SK-N-SH (cell line): Measurements from ENCODE around the gene HIPK3. TPM values are rescaled to one million over a fixed set of nuclear protein-coding genes. Genes with fewer than 3 reads are reported as not detected.

Source experiments
- CTCF ChIA-PET: fragments of 300-600, 350-600 bp; formaldehyde crosslinking; extraction: SDS; loops from one replicate; lab custom pipeline; 2021; lab: Yijun Ruan, JAX
- POLR2A ChIA-PET: fragments of 350-600 bp; sonication (Branson Sonifier 250); formaldehyde crosslinking; extraction: SDS; loops from one replicate; lab custom pipeline; 2020; ENCODE audit warnings: antibody characterized with exemption, inconsistent platforms; lab: Yijun Ruan, JAX
- DNase-seq: peaks from one replicate; pipeline ENCODE4 v3.0.0; 2012
- H2AFZ ChIP-seq: fragments of 200-600 bp; sonication (generic); 2 replicates; pipeline ENCODE4 v1.8.1; 2016; ENCODE audit warnings: antibody characterized with exemption, mild to moderate bottlenecking, low read depth
- H3F3A ChIP-seq: fragments of 200-600 bp; sonication (generic); replicated peaks from 2 replicates; pipeline ENCODE3; 2016; ENCODE audit warnings: antibody characterized with exemption, mild to moderate bottlenecking; ENCODE audit not compliant: insufficient read depth
- H3K27ac ChIP-seq, 2 experiments: fragments of 200-500 bp in 1 of 2; fragments of 200-600 bp in 1 of 2; sonication (Bioruptor generic) in 1 of 2; sonication (generic), shearing (Covaris generic) in 1 of 2; 2 replicates each; pipeline versions ENCODE4 v1.5.1 to v1.6.1; 2014 to 2016; ENCODE audit warnings: low read depth in 2 of 2, inconsistent platforms in 1 of 2, low read length in 1 of 2, mild to moderate bottlenecking in 1 of 2, mixed read lengths in 1 of 2
- H3K27me3 ChIP-seq: fragments of 200-600 bp; sonication (generic), shearing (Covaris generic); 2 replicates; pipeline ENCODE4 v1.6.1; 2016; ENCODE audit warnings: mixed run types; ENCODE audit not compliant: insufficient read depth
- H3K36me3 ChIP-seq, 2 experiments: fragments of 200-500 bp in 1 of 2; fragments of 200-600 bp in 1 of 2; sonication (Bioruptor generic) in 1 of 2; sonication (generic) in 1 of 2; replicated peaks in 1 of 2; 2 replicates each; pipeline versions ENCODE3 to v1.5.1; 2014 to 2016; ENCODE audit warnings: low read length in 1 of 2, mild to moderate bottlenecking in 1 of 2; ENCODE audit not compliant: insufficient read depth in 2 of 2, control insufficient read depth in 1 of 2
- H3K4me1 ChIP-seq, 2 experiments: fragments of 200-500 bp in 1 of 2; fragments of 200-600 bp in 1 of 2; sonication (Bioruptor generic) in 1 of 2; sonication (generic), shearing (Covaris generic) in 1 of 2; 2 replicates each; pipeline versions ENCODE4 v1.5.1 to v1.6.1; 2014 to 2016; ENCODE audit warnings: low read depth in 1 of 2, low read length in 1 of 2, mixed run types in 1 of 2; ENCODE audit not compliant: insufficient read depth in 2 of 2, control insufficient read depth in 1 of 2
- H3K4me2 ChIP-seq: fragments of 200-600 bp; sonication (generic), shearing (Covaris generic); 2 replicates; pipeline ENCODE4 v1.6.1; 2017; ENCODE audit warnings: mixed run types
- H3K4me3 ChIP-seq, 2 experiments: fragments of 200-500 bp in 1 of 2; fragments of 200-600 bp in 1 of 2; sonication (Bioruptor generic) in 1 of 2; sonication (generic), shearing (Covaris generic) in 1 of 2; 2 replicates each; pipeline versions ENCODE4 v1.5.1 to v1.8.1; 2014 to 2016; ENCODE audit warnings: low read depth in 2 of 2, inconsistent platforms in 1 of 2, low read length in 1 of 2, mild to moderate bottlenecking in 1 of 2, mixed read lengths in 1 of 2, moderate library complexity in 1 of 2
- H3K79me2 ChIP-seq: fragments of 200-600 bp; sonication (generic); 2 replicates; pipeline ENCODE4 v1.8.1; 2017; ENCODE audit warnings: mild to moderate bottlenecking; ENCODE audit not compliant: insufficient read depth
- H3K9ac ChIP-seq: fragments of 200-600 bp; sonication (generic); 2 replicates; pipeline ENCODE4 v1.6.1; 2017; ENCODE audit warnings: mixed run types
- H3K9me2 ChIP-seq: fragments of 200-600 bp; sonication (generic); 2 replicates; pipeline ENCODE4 v1.6.1; 2017; ENCODE audit warnings: mixed run types
- H3K9me3 ChIP-seq: fragments of 200-600 bp; sonication (generic); 2 replicates; pipeline ENCODE4 v1.6.1; 2017; ENCODE audit warnings: mixed run types, mild to moderate bottlenecking, moderate library complexity
- H4K20me1 ChIP-seq: fragments of 200-600 bp; sonication (generic); 2 replicates; pipeline ENCODE4 v1.6.1; 2017; ENCODE audit warnings: mild to moderate bottlenecking, mixed run types; ENCODE audit not compliant: insufficient read depth
- CHD2 ChIP-seq: fragments of 150-350 bp; IDR thresholded peaks from 2 replicates; pipeline ENCODE4 v1.6.1; 2018; ENCODE audit warnings: low read length; ENCODE audit not compliant: partially characterized antibody
- FOSL2 ChIP-seq: IDR thresholded peaks from 2 replicates; pipeline ENCODE4 v1.4.0; 2012; ENCODE audit warnings: low read depth, mild to moderate bottlenecking, moderate library complexity, borderline replicate concordance
- MAX ChIP-seq: IDR thresholded peaks from 2 replicates; pipeline ENCODE4 v1.4.0; 2012; ENCODE audit warnings: low read depth
- NFIC ChIP-seq: IDR thresholded peaks from 2 replicates; pipeline ENCODE4 v1.4.0; 2012; ENCODE audit warnings: borderline replicate concordance
- NRF1 ChIP-seq: IDR thresholded peaks from 2 replicates; pipeline ENCODE4 v1.6.1; 2012; ENCODE audit warnings: low read depth, mild to moderate bottlenecking, low read length
- POLR2AphosphoS5 ChIP-seq: IDR thresholded peaks from 2 replicates; pipeline ENCODE4 v1.6.1; 2012; ENCODE audit warnings: low read depth, low read length
- RAD21 ChIP-seq: IDR thresholded peaks from 2 replicates; pipeline ENCODE4 v1.6.1; 2012; ENCODE audit warnings: mild to moderate bottlenecking, low read length
- RFX5 ChIP-seq: IDR thresholded peaks from 2 replicates; pipeline ENCODE4 v1.6.1; 2012; ENCODE audit warnings: mild to moderate bottlenecking, improper control_type of control experiment, low read length
- TAF1 ChIP-seq: IDR thresholded peaks from 2 replicates; pipeline ENCODE4 v1.6.1; 2012; ENCODE audit warnings: low read depth, mild to moderate bottlenecking, low read length, moderate library complexity, borderline replicate concordance
- TCF12 ChIP-seq: IDR thresholded peaks from 2 replicates; pipeline ENCODE4 v1.4.0; 2012
- USF2 ChIP-seq: fragments of 150-350 bp; IDR thresholded peaks from 2 replicates; pipeline ENCODE4 v1.6.1; 2017; ENCODE audit warnings: antibody characterized with exemption, low read length, low read depth, borderline replicate concordance
- YY1 ChIP-seq: IDR thresholded peaks from 2 replicates; pipeline ENCODE4 v1.4.0; 2012; ENCODE audit warnings: low read depth, mild to moderate bottlenecking
- WGBS: methylation state at CpG from one replicate; pipeline ENCODE4 v1.1.6; 2017; ENCODE audit warnings: low lambda C conversion rate; 5-methylcytosine and 5-hydroxymethylcytosine counted together
- polyA plus RNA-seq, 3 experiments: library from polyadenylated mRNA; depleted of rRNA; stranded (reverse); fragments of >200 nt; gene quantifications; 2 replicates each; pipeline ENCODE4 v1.2.3, GENCODE V29; 2012

HIPK3 gene
- polyA plus RNA-seq, 1 of the 3 experiments (the other 2 are of a cell fraction), result 5.2 TPM

GRCh38 chr11:33375236-33375635, 118.1 kb downstream of the HIPK3 start (continued):
- TF ChIP-seq MAX (no peak), TAF1 (no peak), YY1 (no peak), USF2 (no peak), RFX5 (no peak)

- TF ChIP-seq NFIC, result no peak
- TF ChIP-seq RAD21, result no peak
- TF ChIP-seq USF2, result no peak
- TF ChIP-seq TCF12, result no peak
- TF ChIP-seq YY1, result no peak
- TF ChIP-seq TAF1, result peak; percentile 45; the same call in 1 of the 2 replicates
- TF ChIP-seq POLR2AphosphoS5, result peak; percentile 45; the same call in 1 of the 2 replicates
- TF ChIP-seq CHD2, result no peak
- TF ChIP-seq NRF1, result 0 out of 2 replicates have a peak, but pooled peaks have one; percentile 13
- no peak for TF ChIP-seq FOSL2
- Histone ChIP-seq H3K4me1 (peaks cover 7 to 54% of the 10 kb centered on the region in 2 experiments; a peak in 3 of 4 replicates), H3K27ac (peak within 1 kb of the TSS; percentile 45 to 76; a peak in 3 of 4 replicates), H2AFZ (peak within 1 kb of the TSS; percentile 85; the same call in 1 of the 2 replicates), H3K9me3 (no peaks in the 10 kb centered on the region), H3K4me2 (peak within 1 kb of the TSS; percentile 75), H3K9me2 (no peaks in the 10 kb centered on the region), H3K79me2 (peaks cover 74% of the 10 kb centered on the region), H3K36me3 (no peaks in the 10 kb centered on the region), H3K27me3 (no peaks in the 10 kb centered on the region), H3K9ac (peak within 1 kb of the TSS; percentile 72), H4K20me1 (peaks cover 25% of the 10 kb centered on the region), H3K4me3 (peak within 1 kb of the TSS; percentile 76 to 82), H3F3A (peaks cover 42% of the 10 kb centered on the region)
- 7% methylated on average over 14 of the region's 70 CpGs for WGBS
- POLR2A ChIA-PET, result interaction anchor here (0.6 kb wide), 1 partner anchor 212 kb away, joined by 3 read pairs; no protein-coding TSS in a partner anchor
- CTCF ChIA-PET, result interaction anchor here (1.0 to 1.9 kb wide), 6 partner anchors 16 to 454 kb away, joined by 3 to 6 read pairs (median 4); no protein-coding TSS in a partner anchor
- peak; percentile 82 for DNase-seq
These were observed 118.6 kb downstream of the HIPK3 start, which contains the start of gene KIAA1549L for GRCh38 chr11:33375688-33376311. TSS of gene KIAA1549L (plus strand) at chr11:33376108.
